Duodenal mucosa (tissue), 2 donors: ENCODE measurements around the gene DNMT3L.

ENCODE experiments used
- H3K27ac ChIP-seq: one replicate; pipeline ENCODE4 v1.7.0; 2013; ENCODE audit warnings: low read depth, low read length
- H3K27me3 ChIP-seq, 2 donors: one replicate each; pipeline ENCODE4 v1.7.0; 2013; ENCODE audit warnings: low read length in 2 of 2, control low read depth in 1 of 2; ENCODE audit not compliant: insufficient read depth in 2 of 2, control insufficient read depth in 1 of 2
- H3K36me3 ChIP-seq, 2 donors: one replicate each; pipeline ENCODE4 v1.7.0; 2013; ENCODE audit warnings: low read length in 2 of 2, control low read depth in 1 of 2; ENCODE audit not compliant: insufficient read depth in 2 of 2, control insufficient read depth in 1 of 2
- H3K4me1 ChIP-seq, 2 donors: one replicate each; pipeline ENCODE4 v1.7.0; 2013; ENCODE audit warnings: low read length in 2 of 2, control low read depth in 1 of 2; ENCODE audit not compliant: insufficient read depth in 2 of 2, control insufficient read depth in 1 of 2
- H3K4me3 ChIP-seq, 2 donors: one replicate each; pipeline ENCODE4 v1.7.0; 2013; ENCODE audit warnings: low read length in 2 of 2, low read depth in 1 of 2
- H3K9ac ChIP-seq, 2 donors: one replicate each; pipeline ENCODE4 v1.7.0; 2013; ENCODE audit warnings: low read length in 2 of 2, low read depth in 1 of 2
- H3K9me3 ChIP-seq, 2 donors: one replicate each; pipeline ENCODE4 v1.7.0; 2013; ENCODE audit warnings: low read length in 2 of 2, control low read depth in 1 of 2; ENCODE audit not compliant: control insufficient read depth in 1 of 2

The DNMT3L gene

DNA sequence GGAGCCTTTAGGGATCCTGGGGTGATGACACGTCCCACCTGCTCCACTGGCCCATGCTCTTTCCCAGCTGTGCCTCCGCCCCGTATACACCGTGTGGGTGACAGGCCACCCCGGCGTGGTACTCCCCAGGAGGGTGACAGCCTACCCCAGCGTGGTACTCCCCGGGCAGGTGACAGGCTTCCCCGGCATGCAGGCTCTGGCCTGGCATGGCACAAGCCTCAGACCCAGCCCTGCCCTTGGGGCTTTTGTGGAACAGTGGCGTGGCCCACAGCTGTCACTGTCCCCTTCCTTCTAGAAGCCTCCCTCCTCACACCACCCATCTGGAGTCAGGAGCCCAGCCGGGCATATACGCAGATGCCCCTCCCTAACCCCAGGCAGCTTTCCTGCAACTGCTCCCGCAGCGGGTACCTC, 33.5 kb upstream of the DNMT3L start:
- Histone ChIP-seq H3K4me1 (peaks cover 11 to 17% of the 10 kb centered on the region in 2 donors), H3K27ac (no peak overlapping the region), H3K36me3 (no peaks in the 10 kb centered on the region), H3K9me3 (no peaks in the 10 kb centered on the region), H3K9ac (no peak overlapping the region), H3K4me3 (no peak overlapping the region), H3K27me3 (no peaks in the 10 kb centered on the region)

DNA sequence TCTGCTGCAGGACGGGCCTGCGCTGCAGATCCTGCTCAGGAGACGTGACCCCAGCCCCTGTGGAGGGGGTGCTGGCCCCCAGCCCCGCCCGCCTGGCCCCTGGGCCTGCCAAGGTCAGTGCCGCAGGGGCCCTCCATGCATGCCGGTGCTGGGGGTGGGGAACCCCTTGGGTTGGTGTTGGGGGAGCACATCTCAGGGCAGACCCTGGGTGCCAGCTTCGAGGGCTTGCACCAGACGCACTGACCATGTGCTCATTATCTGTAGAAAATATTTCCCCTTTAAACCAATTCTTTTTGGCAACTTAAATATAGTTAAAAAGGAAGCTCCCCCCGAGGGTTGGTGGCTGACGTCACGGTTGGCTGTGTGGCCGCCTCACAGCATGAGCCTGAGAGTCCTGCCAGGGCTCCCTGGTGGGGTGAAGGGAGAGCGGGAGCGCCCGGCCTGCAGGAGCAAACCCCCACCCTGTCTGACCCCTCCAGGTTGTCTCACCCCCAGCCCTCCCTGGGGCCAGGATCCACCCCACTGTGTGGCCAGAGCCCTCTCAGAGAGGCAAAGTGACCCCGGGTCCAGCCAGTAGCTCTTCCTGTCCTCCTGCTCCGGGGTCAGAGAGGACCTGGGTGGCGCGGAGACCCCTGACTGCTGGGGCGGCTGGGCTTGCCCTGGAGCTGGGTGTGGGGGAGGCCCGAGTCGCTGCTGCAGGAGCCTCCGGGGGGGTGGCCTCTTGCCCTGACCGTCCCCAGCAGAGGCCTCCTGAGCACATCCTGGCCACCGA, 32.9 kb upstream of the DNMT3L start:
- H3K9me3 ChIP-seq, result no peaks in the 10 kb centered on the region
- no peak overlapping the region for H3K9ac ChIP-seq
- H3K4me1 ChIP-seq, result peaks cover 11 to 17% of the 10 kb centered on the region in 2 donors
- no peak overlapping the region for H3K27ac ChIP-seq
- H3K4me3 ChIP-seq, result no peak overlapping the region
- H3K36me3 ChIP-seq, result no peaks in the 10 kb centered on the region
- no peaks in the 10 kb centered on the region for H3K27me3 ChIP-seq

DNA sequence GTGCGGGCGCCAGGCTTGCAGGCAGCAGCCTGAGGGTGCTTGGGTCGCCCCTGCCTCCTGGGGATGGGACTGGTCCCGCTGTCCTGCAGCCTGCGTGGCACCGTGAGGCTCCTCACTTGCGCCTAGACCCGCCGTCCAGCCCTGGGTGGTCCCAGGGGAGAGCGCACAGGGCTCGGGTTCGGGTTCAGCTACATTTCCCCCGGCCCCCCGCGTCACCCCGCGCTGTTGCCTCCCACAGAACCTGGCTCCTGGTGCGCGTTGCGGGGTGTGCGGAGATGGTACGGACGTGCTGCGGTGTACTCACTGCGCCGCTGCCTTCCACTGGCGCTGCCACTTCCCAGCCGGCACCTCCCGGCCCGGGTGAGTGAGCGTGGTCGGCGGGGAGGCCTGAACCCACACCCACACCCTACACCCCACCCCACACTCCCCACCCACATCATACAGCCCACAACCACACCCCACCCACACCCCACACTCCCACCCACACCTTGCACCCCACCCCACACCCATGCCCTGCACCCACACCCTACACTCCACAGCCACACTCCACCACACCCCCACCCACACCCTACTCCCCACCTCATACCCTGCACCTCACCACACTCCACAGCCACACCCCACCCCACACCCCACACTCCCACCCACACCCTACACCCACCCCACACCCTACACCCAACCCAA, 32.0 kb upstream of the DNMT3L start:
- no peak overlapping the region for H3K9ac ChIP-seq
- no peaks in the 10 kb centered on the region for H3K27me3 ChIP-seq
- H3K27ac ChIP-seq, result no peak overlapping the region
- no peak overlapping the region for H3K4me3 ChIP-seq
- H3K9me3 ChIP-seq, result no peaks in the 10 kb centered on the region
- H3K36me3 ChIP-seq, result no peaks in the 10 kb centered on the region
- H3K4me1 ChIP-seq, result peaks cover 7 to 13% of the 10 kb centered on the region in 2 donors

DNA sequence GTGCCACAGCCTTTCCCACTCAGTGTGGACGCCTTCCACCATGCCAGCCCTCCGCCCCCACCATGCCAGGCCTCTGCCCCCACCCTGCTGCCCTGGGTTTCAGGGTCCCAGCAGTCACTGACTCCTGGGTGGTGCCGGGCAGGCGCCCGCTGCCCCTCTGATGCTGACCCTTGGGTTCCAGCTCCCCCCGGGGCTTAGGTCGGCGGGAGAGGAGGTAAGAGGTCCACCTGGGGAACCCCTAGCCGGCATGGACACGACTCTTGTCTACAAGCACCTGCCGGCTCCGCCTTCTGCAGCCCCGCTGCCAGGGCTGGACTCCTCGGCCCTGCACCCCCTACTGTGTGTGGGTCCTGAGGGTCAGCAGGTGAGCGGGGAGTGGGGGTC, 31.1 kb upstream of the DNMT3L start:
- peaks cover 5 to 6% of the 10 kb centered on the region in 2 donors for H3K4me1 ChIP-seq
- H3K9ac ChIP-seq, result no peak overlapping the region
- no peak overlapping the region for H3K4me3 ChIP-seq
- no peaks in the 10 kb centered on the region for H3K9me3 ChIP-seq
- H3K27me3 ChIP-seq, result no peaks in the 10 kb centered on the region
- no peaks in the 10 kb centered on the region for H3K36me3 ChIP-seq
- H3K27ac ChIP-seq, result no peak overlapping the region

DNA sequence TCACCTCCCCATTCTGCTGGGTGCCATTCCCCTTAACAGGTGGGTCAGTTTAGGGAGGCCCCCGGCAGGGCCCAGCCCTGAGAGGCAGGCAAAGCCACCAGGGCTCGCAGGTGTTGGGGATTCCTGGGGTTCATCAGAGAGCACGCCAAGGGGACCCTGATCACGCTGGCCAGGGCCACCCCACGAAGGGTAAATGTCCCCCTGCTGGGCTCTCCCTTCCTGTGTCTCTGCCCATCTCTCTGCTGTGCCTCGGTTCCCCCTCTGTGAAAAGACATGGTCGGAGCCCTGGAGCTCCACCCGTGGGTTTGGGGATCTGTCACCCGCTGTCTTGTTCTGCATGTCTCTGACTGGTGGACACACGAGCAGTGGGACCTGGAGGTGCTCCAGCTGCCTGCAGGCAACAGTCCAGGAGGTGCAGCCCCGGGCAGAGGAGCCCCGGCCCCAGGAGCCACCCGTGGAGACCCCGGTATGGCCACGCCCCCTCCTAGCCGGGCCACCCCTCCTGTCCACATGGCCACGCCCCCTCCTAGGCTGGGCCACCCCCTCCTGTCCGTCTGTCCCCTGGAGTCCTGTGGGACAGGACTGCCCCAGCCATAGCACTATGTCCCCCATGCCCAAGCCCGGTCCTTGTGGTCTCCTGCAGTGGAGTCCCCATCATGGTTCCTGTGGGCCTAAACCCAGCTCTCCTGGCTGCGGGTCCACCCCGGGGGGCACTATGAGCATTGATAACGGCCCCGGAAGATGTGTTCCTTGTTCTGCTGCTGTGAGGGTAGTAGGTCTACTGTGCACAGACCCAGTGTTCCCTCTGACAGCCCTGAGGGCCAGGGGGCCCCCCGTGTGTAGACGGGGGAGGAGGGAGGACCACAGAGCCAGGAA, 30.5 kb upstream of the DNMT3L start:
- Histone ChIP-seq H3K27me3 (no peaks in the 10 kb centered on the region), H3K9me3 (no peaks in the 10 kb centered on the region), H3K36me3 (no peaks in the 10 kb centered on the region), H3K4me3 (no peak overlapping the region), H3K4me1 (peaks cover 0 to under 1% of the 10 kb centered on the region in 2 donors), H3K9ac (no peak overlapping the region), H3K27ac (no peak overlapping the region)

DNA sequence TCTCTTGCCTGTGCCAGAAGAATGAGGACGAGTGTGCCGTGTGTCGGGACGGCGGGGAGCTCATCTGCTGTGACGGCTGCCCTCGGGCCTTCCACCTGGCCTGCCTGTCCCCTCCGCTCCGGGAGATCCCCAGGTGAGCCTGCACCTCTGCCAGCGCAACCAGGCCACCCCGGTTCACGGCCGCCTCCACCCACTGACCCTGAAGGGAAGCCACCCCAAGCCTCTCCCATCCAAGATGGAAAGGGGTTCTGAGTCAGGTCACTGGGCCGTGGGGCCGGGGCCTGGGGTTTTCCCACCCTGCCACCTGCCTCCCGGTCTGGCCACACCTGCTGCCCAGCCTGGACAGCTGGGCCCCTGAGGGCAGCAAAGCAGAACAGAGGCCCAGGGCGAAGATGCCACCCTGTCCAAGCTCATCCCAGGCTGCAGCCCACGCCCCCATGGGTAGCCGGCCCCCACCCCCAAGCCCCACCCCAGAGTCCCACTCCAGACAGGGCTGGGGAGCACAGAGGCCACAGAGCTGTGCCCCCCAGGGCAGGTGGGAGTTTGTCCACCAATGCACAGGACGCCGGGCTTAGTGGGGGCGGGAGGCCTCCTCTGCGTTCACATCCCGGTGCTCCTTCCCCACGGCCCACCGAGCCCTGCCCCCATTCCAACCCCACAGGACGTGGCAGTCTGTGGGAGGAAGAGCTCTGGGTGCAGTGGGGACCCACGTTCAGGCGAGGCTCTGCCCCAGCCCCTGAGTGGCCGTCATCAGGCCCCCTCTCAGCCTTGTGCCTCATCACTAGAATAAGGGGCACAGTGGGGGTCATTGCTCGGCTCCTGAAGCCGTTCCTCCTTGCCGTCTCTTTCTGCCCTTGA, 29.6 kb upstream of the DNMT3L start:
- no peaks in the 10 kb centered on the region for H3K27me3 ChIP-seq
- no peak overlapping the region for H3K9ac ChIP-seq
- H3K36me3 ChIP-seq, result no peaks in the 10 kb centered on the region
- H3K27ac ChIP-seq, result no peak overlapping the region
- H3K4me1 ChIP-seq, result no peaks in the 10 kb centered on the region
- H3K9me3 ChIP-seq, result no peaks in the 10 kb centered on the region
- H3K4me3 ChIP-seq, result no peak overlapping the region

DNA sequence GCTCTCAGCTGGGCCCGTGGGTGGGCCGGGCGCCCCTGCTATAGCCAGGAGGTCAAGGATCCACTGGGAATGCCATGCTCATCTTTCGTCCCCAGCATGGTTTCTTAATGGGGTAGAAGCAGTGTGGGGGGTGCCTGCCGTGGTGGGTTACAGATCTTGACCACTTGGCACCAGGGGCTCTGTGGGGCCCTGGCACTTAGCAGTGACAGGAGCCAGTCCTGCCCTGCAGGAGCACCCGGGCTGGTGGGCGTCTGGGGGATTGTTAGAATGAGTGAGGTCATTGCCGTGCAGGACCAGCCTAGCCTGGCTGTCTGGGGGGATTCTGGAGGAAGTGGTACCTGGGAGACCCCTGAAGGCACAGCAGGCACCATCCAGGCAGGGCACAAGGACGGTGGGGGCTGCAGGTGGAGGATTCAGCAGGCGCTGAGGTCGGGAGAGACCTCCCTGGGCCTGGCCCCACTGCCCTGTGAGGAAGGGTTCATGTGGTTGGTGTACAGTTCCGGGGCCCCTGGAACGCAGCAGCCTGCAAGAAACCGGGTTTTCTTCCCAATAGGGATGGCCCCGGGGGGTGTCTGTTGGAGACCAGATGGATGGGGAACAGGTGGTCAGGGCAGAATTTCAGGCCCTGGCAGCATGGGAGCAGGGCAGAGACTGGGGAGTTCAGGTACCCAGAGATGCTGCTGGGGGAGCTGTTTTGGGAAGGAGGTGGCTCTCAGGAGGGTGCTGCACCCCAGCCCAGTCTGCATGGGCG, 28.8 kb upstream of the DNMT3L start:
- Histone ChIP-seq H3K27ac (no peak overlapping the region), H3K9me3 (no peaks in the 10 kb centered on the region), H3K4me1 (no peaks in the 10 kb centered on the region), H3K4me3 (no peak overlapping the region), H3K27me3 (no peaks in the 10 kb centered on the region), H3K9ac (no peak overlapping the region), H3K36me3 (no peaks in the 10 kb centered on the region)

DNA sequence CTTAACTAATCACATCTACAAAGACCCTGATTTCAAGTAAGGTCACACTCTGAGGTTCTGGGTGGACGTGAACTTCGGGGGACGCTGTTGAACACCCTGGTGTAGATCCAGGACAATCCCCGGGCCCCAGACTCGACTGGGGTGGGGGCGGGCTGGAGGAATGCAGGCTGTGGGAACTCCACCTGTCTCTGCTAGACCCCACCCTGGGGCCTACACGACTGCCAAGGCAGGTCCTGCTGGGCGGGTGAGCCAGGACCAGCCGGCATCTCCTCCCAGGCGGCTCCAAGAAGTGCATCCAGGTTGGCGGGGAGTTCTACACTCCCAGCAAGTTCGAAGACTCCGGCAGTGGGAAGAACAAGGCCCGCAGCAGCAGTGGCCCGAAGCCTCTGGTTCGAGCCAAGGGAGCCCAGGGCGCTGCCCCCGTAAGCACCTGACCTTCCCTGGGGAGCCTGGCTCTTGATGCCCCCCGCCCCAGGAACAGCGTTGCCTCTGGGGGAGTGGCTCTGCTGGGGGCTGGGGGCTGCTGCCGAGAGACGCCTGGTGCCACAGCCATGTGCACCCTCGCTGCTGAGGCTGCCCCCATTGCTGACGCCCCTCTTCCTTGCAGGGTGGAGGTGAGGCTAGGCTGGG, 27.8 kb upstream of the DNMT3L start:
- no peaks in the 10 kb centered on the region for H3K27me3 ChIP-seq
- no peaks in the 10 kb centered on the region for H3K36me3 ChIP-seq
- no peaks in the 10 kb centered on the region for H3K9me3 ChIP-seq
- no peak overlapping the region for H3K4me3 ChIP-seq
- H3K9ac ChIP-seq, result no peak overlapping the region
- no peak overlapping the region for H3K27ac ChIP-seq
- no peaks in the 10 kb centered on the region for H3K4me1 ChIP-seq
